Measurements from ENCODE around the gene HNRNPK. TPM values are rescaled to one million over a fixed set of nuclear protein-coding genes. Genes with fewer than 3 reads are reported as not detected.
"Not testable (repeated sequence)": the region's sequence is repeated elsewhere in the genome, so short reads cannot be mapped to it uniquely, and the experiment has no call there.

The HNRNPK gene
- total RNA-seq, 2 experiments from 2014 or later = 679 to 704 TPM

GRCh38 chr9:83956086-83956435, 24.0 kb downstream of the HNRNPK start:
- CTCF ChIA-PET = no interaction called here
- H3K9me3 Mint-ChIP-seq = no peaks in the 10 kb centered on the region
- no peaks in the 10 kb centered on the region for H3K27me3 Mint-ChIP-seq (ENCODE audit: low read depth)
- peaks cover 15% of the 10 kb centered on the region for H3K4me1 Mint-ChIP-seq (ENCODE audit: low read depth)
- H3K36me3 Mint-ChIP-seq (ENCODE audit: low read depth) = peaks cover 17% of the 10 kb centered on the region
- H3K4me3 Mint-ChIP-seq = peak overlapping the region; percentile 97
- peak overlapping the region; percentile 87 for H3K27ac Mint-ChIP-seq
- DNase-seq = peak; percentile 48
- intact Hi-C loops (cut with micrococcal nuclease) = loop anchor here (1.0 kb wide), 2 partner anchors 24 to 35 kb away; partner anchors contain the start of genes HNRNPK, KIF27 and RMI1

- intact Hi-C loops (cut with micrococcal nuclease); DNase-seq; H3K27me3 Mint-ChIP-seq (ENCODE audit: low read depth); CTCF ChIA-PET; H3K4me1 Mint-ChIP-seq (ENCODE audit: low read depth); H3K4me3 Mint-ChIP-seq; H3K27ac Mint-ChIP-seq; H3K9me3 Mint-ChIP-seq: not testable (repeated sequence)
- H3K36me3 Mint-ChIP-seq (ENCODE audit: low read depth) = peaks cover 27% of the 10 kb centered on the region
Measured at GRCh38 chr9:83948096-83948495, 31.9 kb downstream of the HNRNPK start.

GRCh38 chr9:83940590-83941303, 39.3 kb downstream of the HNRNPK start:
- Mint-ChIP-seq H3K36me3 (ENCODE audit: low read depth) (peaks cover 19% of the 10 kb centered on the region), H3K9me3 (no peaks in the 10 kb centered on the region), H3K4me1 (ENCODE audit: low read depth) (no peaks in the 10 kb centered on the region), H3K27me3 (ENCODE audit: low read depth) (no peaks in the 10 kb centered on the region), H3K27ac (peak overlapping the region; percentile 53), H3K4me3 (no peak overlapping the region)
- intact Hi-C loops (cut with micrococcal nuclease) = no loop called here
- DNase-seq = no peak
- CTCF ChIA-PET = interaction anchor here (0.5 to 2.5 kb wide), 5 partner anchors 12 to 323 kb away, joined by 3 to 11 read pairs (median 5); no protein-coding TSS in a partner anchor

- H3K4me3 Mint-ChIP-seq = no peak overlapping the region
- no peaks in the 10 kb centered on the region for H3K9me3 Mint-ChIP-seq
- H3K27ac Mint-ChIP-seq = no peak overlapping the region
- H3K27me3 Mint-ChIP-seq (ENCODE audit: low read depth) = no peaks in the 10 kb centered on the region
- CTCF ChIA-PET = interaction anchor here (0.6 to 1.6 kb wide), 10 partner anchors 13 to 500 kb away, joined by 3 to 12 read pairs (median 4); no protein-coding TSS in a partner anchor
- intact Hi-C loops (cut with micrococcal nuclease) = loop anchor here (1.0 to 10.0 kb wide), 6 partner anchors 42 to 377 kb away; partner anchors contain the start of genes HNRNPK and RMI1
- no peaks in the 10 kb centered on the region for H3K4me1 Mint-ChIP-seq (ENCODE audit: low read depth)
- peaks cover 10% of the 10 kb centered on the region for H3K36me3 Mint-ChIP-seq (ENCODE audit: low read depth)
- peak; percentile 35 for DNase-seq
Measured at GRCh38 chr9:83937861-83938455, 42.1 kb downstream of the HNRNPK start.

GRCh38 chr9:83936523-83936922, 43.5 kb downstream of the HNRNPK start:
- intact Hi-C loops (cut with micrococcal nuclease) = loop anchor here (10.0 kb wide), 1 partner anchor 138 kb away; no protein-coding TSS in a partner anchor
- Mint-ChIP-seq H3K4me3 (no peak overlapping the region), H3K27ac (no peak overlapping the region), H3K4me1 (ENCODE audit: low read depth) (peaks cover 8% of the 10 kb centered on the region), H3K9me3 (no peaks in the 10 kb centered on the region), H3K27me3 (ENCODE audit: low read depth) (no peaks in the 10 kb centered on the region), H3K36me3 (ENCODE audit: low read depth) (peaks cover 7% of the 10 kb centered on the region)
- CTCF ChIA-PET = interaction anchor here (0.7 to 1.6 kb wide), 8 partner anchors 13 to 379 kb away, joined by 3 to 10 read pairs (median 4); no protein-coding TSS in a partner anchor
- DNase-seq = no peak

- Mint-ChIP-seq H3K36me3 (ENCODE audit: low read depth) (peaks cover 1% of the 10 kb centered on the region), H3K4me3 (no peak overlapping the region), H3K27ac (no peak overlapping the region), H3K9me3 (no peaks in the 10 kb centered on the region), H3K27me3 (ENCODE audit: low read depth) (no peaks in the 10 kb centered on the region), H3K4me1 (ENCODE audit: low read depth) (peaks cover 12% of the 10 kb centered on the region)
- intact Hi-C loops (cut with micrococcal nuclease) = loop anchor here (10.0 kb wide), 1 partner anchor 139 kb away; no protein-coding TSS in a partner anchor
- CTCF ChIA-PET = interaction anchor here (0.6 to 1.3 kb wide), 2 partner anchors 326 to 379 kb away, joined by 3 to 5 read pairs; no protein-coding TSS in a partner anchor
- no peak for DNase-seq
Measured at GRCh38 chr9:83935276-83935935, 44.6 kb downstream of the HNRNPK start.

- no peak overlapping the region for H3K27ac Mint-ChIP-seq
- CTCF ChIA-PET = interaction anchor here (0.6 to 1.4 kb wide), 3 partner anchors 238 to 380 kb away, joined by 3 to 5 read pairs (median 3); no protein-coding TSS in a partner anchor
- intact Hi-C loops (cut with micrococcal nuclease) = loop anchor here (10.0 kb wide), 1 partner anchor 140 kb away; no protein-coding TSS in a partner anchor
- no peak overlapping the region for H3K4me3 Mint-ChIP-seq
- H3K36me3 Mint-ChIP-seq (ENCODE audit: low read depth) = peaks cover 1% of the 10 kb centered on the region
- H3K27me3 Mint-ChIP-seq (ENCODE audit: low read depth) = no peaks in the 10 kb centered on the region
- no peak for DNase-seq
- H3K9me3 Mint-ChIP-seq = no peaks in the 10 kb centered on the region
- H3K4me1 Mint-ChIP-seq (ENCODE audit: low read depth) = peaks cover 12% of the 10 kb centered on the region
Measured at GRCh38 chr9:83934569-83935275, 45.3 kb downstream of the HNRNPK start.

- H3K4me3 Mint-ChIP-seq = no peak overlapping the region
- no peaks in the 10 kb centered on the region for H3K9me3 Mint-ChIP-seq
- intact Hi-C loops (cut with micrococcal nuclease) = loop anchor here (10.0 kb wide), 1 partner anchor 141 kb away; no protein-coding TSS in a partner anchor
- no peak for DNase-seq
- no peaks in the 10 kb centered on the region for H3K27me3 Mint-ChIP-seq (ENCODE audit: low read depth)
- CTCF ChIA-PET = interaction anchor here (1.3 to 1.4 kb wide), 2 partner anchors 239 to 327 kb away, joined by 3 to 5 read pairs; no protein-coding TSS in a partner anchor
- H3K36me3 Mint-ChIP-seq (ENCODE audit: low read depth) = peaks cover 1% of the 10 kb centered on the region
- H3K27ac Mint-ChIP-seq = no peak overlapping the region
- peaks cover 12% of the 10 kb centered on the region for H3K4me1 Mint-ChIP-seq (ENCODE audit: low read depth)
Measured at GRCh38 chr9:83933790-83934189, 46.2 kb downstream of the HNRNPK start.

GRCh38 chr9:83932851-83933250, 47.2 kb downstream of the HNRNPK start:
- intact Hi-C loops (cut with micrococcal nuclease) = loop anchor here (10.0 kb wide), 1 partner anchor 142 kb away; no protein-coding TSS in a partner anchor
- Mint-ChIP-seq H3K9me3 (no peaks in the 10 kb centered on the region), H3K4me1 (ENCODE audit: low read depth) (peaks cover 12% of the 10 kb centered on the region), H3K27me3 (ENCODE audit: low read depth) (no peaks in the 10 kb centered on the region), H3K36me3 (ENCODE audit: low read depth) (no peaks in the 10 kb centered on the region), H3K4me3 (no peak overlapping the region), H3K27ac (no peak overlapping the region)
- CTCF ChIA-PET = interaction anchor here (0.6 to 1.0 kb wide), 4 partner anchors 11 to 251 kb away, joined by 3 to 5 read pairs (median 3); no protein-coding TSS in a partner anchor
- no peak for DNase-seq

- intact Hi-C loops (cut with micrococcal nuclease) = loop anchor here (10.0 kb wide), 1 partner anchor 143 kb away; no protein-coding TSS in a partner anchor
- no peaks in the 10 kb centered on the region for H3K36me3 Mint-ChIP-seq (ENCODE audit: low read depth)
- no peaks in the 10 kb centered on the region for H3K27me3 Mint-ChIP-seq (ENCODE audit: low read depth)
- peaks cover 12% of the 10 kb centered on the region for H3K4me1 Mint-ChIP-seq (ENCODE audit: low read depth)
- no peak overlapping the region for H3K4me3 Mint-ChIP-seq
- H3K27ac Mint-ChIP-seq = no peak overlapping the region
- no peaks in the 10 kb centered on the region for H3K9me3 Mint-ChIP-seq
- no peak for DNase-seq
- CTCF ChIA-PET = interaction anchor here (1.0 kb wide), 1 partner anchor 10 kb away, joined by 3 read pairs; no protein-coding TSS in a partner anchor
Measured at GRCh38 chr9:83932011-83932410, 48.0 kb downstream of the HNRNPK start.

GRCh38 chr9:83930881-83931280, 49.1 kb downstream of the HNRNPK start:
- H3K9me3 Mint-ChIP-seq = no peaks in the 10 kb centered on the region
- no peaks in the 10 kb centered on the region for H3K36me3 Mint-ChIP-seq (ENCODE audit: low read depth)
- H3K4me3 Mint-ChIP-seq = no peak overlapping the region
- intact Hi-C loops (cut with micrococcal nuclease) = loop anchor here (10.0 kb wide), 1 partner anchor 144 kb away; no protein-coding TSS in a partner anchor
- peaks cover 12% of the 10 kb centered on the region for H3K4me1 Mint-ChIP-seq (ENCODE audit: low read depth)
- CTCF ChIA-PET = interaction anchor here (1.0 kb wide), 1 partner anchor 21 kb away, joined by 5 read pairs; no protein-coding TSS in a partner anchor
- no peaks in the 10 kb centered on the region for H3K27me3 Mint-ChIP-seq (ENCODE audit: low read depth)
- DNase-seq = no peak
- no peak overlapping the region for H3K27ac Mint-ChIP-seq

All from activated naive CD4-positive, alpha-beta T cell treated with anti-CD3 and anti-CD28 coated beads for 36 hours (primary cell).